Measurements from ENCODE around the gene UFD1. TPM values are rescaled to one million over a fixed set of nuclear protein-coding genes. Genes with fewer than 3 reads are reported as not detected.
A peak's percentile ranks its signal among the peaks of the same experiment; 100 is the strongest.

UFD1 gene
- total and polyA plus RNA-seq, 9 of the 15 experiments (the other 6 are each of a cell fraction or from before 2014, with no cell fraction given), result 238 to 645 (median 363) TPM

DNA sequence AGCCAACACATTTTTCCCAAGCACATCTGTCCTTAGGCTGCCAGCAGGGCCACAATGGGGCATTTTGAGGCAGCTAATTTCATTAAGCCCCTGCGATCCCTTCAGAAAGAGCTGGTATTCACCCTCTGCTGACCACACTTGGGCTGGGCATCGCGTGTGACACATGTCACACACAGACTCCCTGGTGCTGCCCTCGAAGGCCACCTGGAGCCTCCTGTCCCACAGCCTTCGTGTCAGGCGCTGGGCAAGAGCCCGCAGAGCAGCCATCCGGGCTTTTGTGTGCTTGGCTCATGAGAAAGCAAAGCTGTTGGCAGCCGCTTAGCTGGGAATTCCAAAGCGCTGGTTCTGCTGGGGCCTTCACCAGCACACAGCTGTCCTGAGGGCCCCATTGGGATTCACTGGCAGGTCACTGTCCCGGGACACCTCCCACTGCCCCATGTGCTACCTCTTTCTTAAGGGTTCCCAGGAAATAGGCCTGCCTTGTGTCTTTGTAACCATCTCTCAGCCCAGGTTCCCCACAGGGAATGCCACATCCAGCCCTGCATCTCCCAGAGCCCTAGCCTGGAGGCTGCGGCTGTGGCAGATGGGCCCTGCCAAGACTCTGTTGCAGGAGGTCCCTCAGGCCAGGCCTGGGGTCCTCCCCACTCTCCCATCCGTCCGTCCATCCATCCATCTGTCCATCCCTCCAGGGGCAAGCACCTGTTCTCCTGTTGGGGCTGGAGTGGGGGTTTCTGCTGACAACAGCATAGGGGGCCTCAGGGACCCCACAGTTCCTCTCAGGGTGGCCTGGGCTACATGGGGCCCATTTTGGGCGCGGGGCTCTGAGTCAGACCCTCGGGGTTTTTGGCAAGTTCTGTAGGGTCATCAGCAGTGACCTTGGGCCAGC lies 40.3 kb upstream of the UFD1 start (continued):
- TF ChIP-seq, protein P1, sequence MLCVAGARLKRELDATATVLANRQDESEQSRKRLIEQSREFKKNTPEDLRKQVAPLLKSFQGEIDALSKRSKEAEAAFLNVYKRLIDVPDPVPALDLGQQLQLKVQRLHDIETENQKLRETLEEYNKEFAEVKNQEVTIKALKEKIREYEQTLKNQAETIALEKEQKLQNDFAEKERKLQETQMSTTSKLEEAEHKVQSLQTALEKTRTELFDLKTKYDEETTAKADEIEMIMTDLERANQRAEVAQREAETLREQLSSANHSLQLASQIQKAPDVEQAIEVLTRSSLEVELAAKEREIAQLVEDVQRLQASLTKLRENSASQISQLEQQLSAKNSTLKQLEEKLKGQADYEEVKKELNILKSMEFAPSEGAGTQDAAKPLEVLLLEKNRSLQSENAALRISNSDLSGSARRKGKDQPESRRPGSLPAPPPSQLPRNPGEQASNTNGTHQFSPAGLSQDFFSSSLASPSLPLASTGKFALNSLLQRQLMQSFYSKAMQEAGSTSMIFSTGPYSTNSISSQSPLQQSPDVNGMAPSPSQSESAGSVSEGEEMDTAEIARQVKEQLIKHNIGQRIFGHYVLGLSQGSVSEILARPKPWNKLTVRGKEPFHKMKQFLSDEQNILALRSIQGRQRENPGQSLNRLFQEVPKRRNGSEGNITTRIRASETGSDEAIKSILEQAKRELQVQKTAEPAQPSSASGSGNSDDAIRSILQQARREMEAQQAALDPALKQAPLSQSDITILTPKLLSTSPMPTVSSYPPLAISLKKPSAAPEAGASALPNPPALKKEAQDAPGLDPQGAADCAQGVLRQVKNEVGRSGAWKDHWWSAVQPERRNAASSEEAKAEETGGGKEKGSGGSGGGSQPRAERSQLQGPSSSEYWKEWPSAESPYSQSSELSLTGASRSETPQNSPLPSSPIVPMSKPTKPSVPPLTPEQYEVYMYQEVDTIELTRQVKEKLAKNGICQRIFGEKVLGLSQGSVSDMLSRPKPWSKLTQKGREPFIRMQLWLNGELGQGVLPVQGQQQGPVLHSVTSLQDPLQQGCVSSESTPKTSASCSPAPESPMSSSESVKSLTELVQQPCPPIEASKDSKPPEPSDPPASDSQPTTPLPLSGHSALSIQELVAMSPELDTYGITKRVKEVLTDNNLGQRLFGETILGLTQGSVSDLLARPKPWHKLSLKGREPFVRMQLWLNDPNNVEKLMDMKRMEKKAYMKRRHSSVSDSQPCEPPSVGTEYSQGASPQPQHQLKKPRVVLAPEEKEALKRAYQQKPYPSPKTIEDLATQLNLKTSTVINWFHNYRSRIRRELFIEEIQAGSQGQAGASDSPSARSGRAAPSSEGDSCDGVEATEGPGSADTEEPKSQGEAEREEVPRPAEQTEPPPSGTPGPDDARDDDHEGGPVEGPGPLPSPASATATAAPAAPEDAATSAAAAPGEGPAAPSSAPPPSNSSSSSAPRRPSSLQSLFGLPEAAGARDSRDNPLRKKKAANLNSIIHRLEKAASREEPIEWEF (CRISPR knock-in tag; IDR thresholded peaks at IDR 0.05), result no peak
- TF ChIP-seq TRIM28 (IDR thresholded peaks at IDR 0.05) (no peak), ETV5 (CRISPR knock-in tag; IDR thresholded peaks at IDR 0.05; ENCODE audit: low read depth) (no peak), ZNF12 (CRISPR knock-in tag; IDR thresholded peaks at IDR 0.05) (0 out of 2 replicates have a peak, but pooled peaks have one; percentile 42), ZBTB17 (CRISPR knock-in tag; IDR thresholded peaks at IDR 0.05) (no peak), TEAD1 (CRISPR knock-in tag; IDR thresholded peaks at IDR 0.05) (0 out of 4 replicates have a peak, but pooled peaks of 1 of the 2 experiments have one; percentile 24), MYBL2 (IDR thresholded peaks at IDR 0.05; ENCODE audit: low read depth) (no peak), MYBL2 (CRISPR knock-in tag; IDR thresholded peaks at IDR 0.05; ENCODE audit: borderline replicate concordance) (no peak), NEUROD1 (IDR thresholded peaks at IDR 0.05; ENCODE audit: borderline replicate concordance, low read depth, low read length, partially characterized antibody) (no peak), MED1 (CRISPR knock-in tag; IDR thresholded peaks at IDR 0.05; ENCODE audit: borderline replicate concordance) (no peak), ZC3H11A (IDR thresholded peaks at IDR 0.05; ENCODE audit: low read depth, low read length) (no peak), SPI1 (IDR thresholded peaks at IDR 0.05; ENCODE audit: borderline replicate concordance, low read depth, low read length) (no peak)
- TF ChIP-seq, protein P2, sequence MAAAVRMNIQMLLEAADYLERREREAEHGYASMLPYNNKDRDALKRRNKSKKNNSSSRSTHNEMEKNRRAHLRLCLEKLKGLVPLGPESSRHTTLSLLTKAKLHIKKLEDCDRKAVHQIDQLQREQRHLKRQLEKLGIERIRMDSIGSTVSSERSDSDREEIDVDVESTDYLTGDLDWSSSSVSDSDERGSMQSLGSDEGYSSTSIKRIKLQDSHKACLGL (CRISPR knock-in tag; IDR thresholded peaks at IDR 0.05; ENCODE audit: borderline replicate concordance, poor library complexity, severe bottlenecking), result no peak
- TF ChIP-seq, protein P3, sequence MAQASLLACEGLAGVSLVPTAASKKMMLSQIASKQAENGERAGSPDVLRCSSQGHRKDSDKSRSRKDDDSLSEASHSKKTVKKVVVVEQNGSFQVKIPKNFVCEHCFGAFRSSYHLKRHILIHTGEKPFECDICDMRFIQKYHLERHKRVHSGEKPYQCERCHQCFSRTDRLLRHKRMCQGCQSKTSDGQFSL (CRISPR knock-in tag; IDR thresholded peaks at IDR 0.05), result 0 out of 2 replicates have a peak, but pooled peaks have one; percentile 42
- TF ChIP-seq, protein P3 (tag; IDR thresholded peaks at IDR 0.05), result no peak
- TF ChIP-seq, protein P4, sequence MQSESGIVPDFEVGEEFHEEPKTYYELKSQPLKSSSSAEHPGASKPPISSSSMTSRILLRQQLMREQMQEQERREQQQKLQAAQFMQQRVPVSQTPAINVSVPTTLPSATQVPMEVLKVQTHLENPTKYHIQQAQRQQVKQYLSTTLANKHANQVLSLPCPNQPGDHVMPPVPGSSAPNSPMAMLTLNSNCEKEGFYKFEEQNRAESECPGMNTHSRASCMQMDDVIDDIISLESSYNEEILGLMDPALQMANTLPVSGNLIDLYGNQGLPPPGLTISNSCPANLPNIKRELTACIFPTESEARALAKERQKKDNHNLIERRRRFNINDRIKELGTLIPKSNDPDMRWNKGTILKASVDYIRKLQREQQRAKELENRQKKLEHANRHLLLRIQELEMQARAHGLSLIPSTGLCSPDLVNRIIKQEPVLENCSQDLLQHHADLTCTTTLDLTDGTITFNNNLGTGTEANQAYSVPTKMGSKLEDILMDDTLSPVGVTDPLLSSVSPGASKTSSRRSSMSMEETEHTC (IDR thresholded peaks at IDR 0.05), result no peak
